WTC11 (cell line): Measurements from ENCODE around the gene CLDND2. TPM values are rescaled to one million over a fixed set of nuclear protein-coding genes. Genes with fewer than 3 reads are reported as not detected.

ENCODE experiments used
- ATAC-seq: fragments of 200-7000 bp; cut with Tn5 transposase; 2 replicates; pipeline ENCODE4 v1.10.0; 2021; ENCODE audit warnings: mild to moderate bottlenecking, moderate library complexity
- CTCF ChIA-PET: fragments of 300-600 bp; sonication (Branson Sonifier 250); formaldehyde crosslinking; loops from one replicate; lab custom pipeline; 2021; ENCODE audit warnings: antibody characterized with exemption; lab: Charles Lee
- POLR2A ChIA-PET: fragments of 350-600 bp; sonication (Branson Sonifier 250); formaldehyde crosslinking; loops from one replicate; lab custom pipeline; 2021; ENCODE audit warnings: antibody characterized with exemption; lab: Charles Lee
- DNase-seq: peaks from one replicate; pipeline ENCODE4 v3.0.0; 2021; ENCODE audit warnings: low spot score
- H3K27ac Mint-ChIP-seq: 2 replicates; pipeline ENCODE4 v1.8.0; 2021; ENCODE audit warnings: mixed read lengths
- H3K27me3 Mint-ChIP-seq: 2 replicates; pipeline ENCODE4 v1.8.0; 2021; ENCODE audit warnings: low read depth, mild to moderate bottlenecking, moderate library complexity, mixed read lengths
- H3K36me3 Mint-ChIP-seq: 2 replicates; pipeline ENCODE4 v1.8.0; 2021; ENCODE audit warnings: mixed read lengths
- H3K4me1 Mint-ChIP-seq: 2 replicates; pipeline ENCODE4 v1.8.0; 2022; ENCODE audit warnings: mixed read lengths
- H3K4me3 Mint-ChIP-seq: 2 replicates; pipeline ENCODE4 v1.8.0; 2021; ENCODE audit warnings: mild to moderate bottlenecking, moderate library complexity, mixed read lengths
- H3K9me3 Mint-ChIP-seq: 2 replicates; pipeline ENCODE4 v1.8.0; 2021; ENCODE audit warnings: mixed read lengths
- AFF4 ChIP-seq: sonication (generic); formaldehyde crosslinking; IDR thresholded peaks from 2 replicates; pipeline ENCODE4 v1.8.1; 2023; ENCODE audit warnings: mild to moderate bottlenecking, missing genetic modification reagents, borderline replicate concordance
- ATF6 ChIP-seq: sonication (generic); formaldehyde crosslinking; IDR thresholded peaks from 2 replicates; pipeline ENCODE4 v1.8.1; 2023; ENCODE audit warnings: mild to moderate bottlenecking, missing genetic modification reagents
- CTCF ChIP-seq: fragments of 200-600 bp; IDR thresholded peaks from 2 replicates; pipeline ENCODE4 v1.8.0; 2022; ENCODE audit warnings: antibody characterized with exemption
- E2F5 ChIP-seq: sonication (generic); formaldehyde crosslinking; IDR thresholded peaks from 2 replicates; pipeline ENCODE4 v1.8.1; 2022; ENCODE audit warnings: mild to moderate bottlenecking, moderate library complexity, missing genetic modification reagents
- EMX1 ChIP-seq: fragments of 250-450 bp; sonication (Bioruptor Pico); IDR thresholded peaks from 2 replicates; pipeline ENCODE4 v1.8.0; 2021; ENCODE audit warnings: mild to moderate bottlenecking
- FOXP1 ChIP-seq: sonication (generic); formaldehyde crosslinking; IDR thresholded peaks from 2 replicates; pipeline ENCODE4 v1.8.0; 2022; ENCODE audit warnings: missing genetic modification reagents, mild to moderate bottlenecking, moderate library complexity, borderline replicate concordance
- MLX ChIP-seq: sonication (generic); formaldehyde crosslinking; IDR thresholded peaks from 2 replicates; pipeline ENCODE4 v1.8.1; 2023; ENCODE audit warnings: mild to moderate bottlenecking, missing genetic modification reagents, moderate library complexity
- NFE2L1 ChIP-seq: sonication (generic); formaldehyde crosslinking; IDR thresholded peaks from 2 replicates; pipeline ENCODE4 v1.8.1; 2023; ENCODE audit warnings: missing genetic modification reagents
- PRDM15 ChIP-seq: sonication (generic); formaldehyde crosslinking; IDR thresholded peaks from 2 replicates; pipeline ENCODE4 v1.8.0; 2022; ENCODE audit warnings: missing genetic modification reagents
- ZNF138 ChIP-seq: sonication (generic); formaldehyde crosslinking; conservative IDR thresholded peaks from 2 replicates; pipeline ENCODE4 v1.8.1; 2022; ENCODE audit warnings: mild to moderate bottlenecking, moderate library complexity, missing genetic modification reagents
- ZNF219 ChIP-seq: sonication (generic); formaldehyde crosslinking; IDR thresholded peaks from 2 replicates; pipeline ENCODE4 v1.8.0; 2023; ENCODE audit warnings: missing genetic modification reagents, mild to moderate bottlenecking, borderline replicate concordance
- ZNF423 ChIP-seq: fragments of 250-450 bp; sonication (Bioruptor Pico); IDR thresholded peaks from 2 replicates; pipeline ENCODE4 v2.1.2; 2022; ENCODE audit warnings: mild to moderate bottlenecking, moderate library complexity
- ZNF512 ChIP-seq: sonication (generic); formaldehyde crosslinking; IDR thresholded peaks from 2 replicates; pipeline ENCODE4 v1.8.1; 2022; ENCODE audit warnings: missing genetic modification reagents, borderline replicate concordance
- total RNA-seq: library from RNA; stranded (reverse); gene quantifications from 3 replicates; pipeline ENCODE4 v1.2.3, GENCODE V29; 2021

CLDND2 gene
- total RNA-seq, 1 experiment from 2014 or later, result 1.7 TPM

- Mint-ChIP-seq H3K27ac (no peak overlapping the region), H3K36me3 (peaks cover 10% of the 10 kb centered on the region; the same call in 1 of the 2 replicates), H3K9me3 (no peaks in the 10 kb centered on the region), H3K27me3 (peaks cover 21% of the 10 kb centered on the region), H3K4me1 (peaks cover 15% of the 10 kb centered on the region), H3K4me3 (no peak overlapping the region)
- ChIA-PET CTCF (no interaction called here), POLR2A (no interaction called here)
- TF ChIP-seq ATF6 (CRISPR knock-in tag) (no peak), ZNF423 (CRISPR knock-in tag) (no peak), ZNF512 (no peak), E2F5 (CRISPR knock-in tag) (no peak), CTCF (no peak), NFE2L1 (no peak), PRDM15 (no peak), MLX (CRISPR knock-in tag) (no peak), ZNF138 (CRISPR knock-in tag) (no peak), EMX1 (no peak)
- no peak for DNase-seq
- ATAC-seq, result no peak
These were observed 47.0 kb downstream of the CLDND2 start for GRCh38 chr19:51321799-51322198.

- CTCF ChIA-PET, result no interaction called here
- DNase-seq (no peak), ATAC-seq (no peak)
- Mint-ChIP-seq H3K9me3 (peaks cover 3% of the 10 kb centered on the region), H3K27me3 (peaks cover 10% of the 10 kb centered on the region), H3K27ac (no peak overlapping the region), H3K36me3 (peaks cover 12% of the 10 kb centered on the region), H3K4me3 (no peak overlapping the region), H3K4me1 (peaks cover 15% of the 10 kb centered on the region)
- POLR2A ChIA-PET, result no interaction called here
- TF ChIP-seq AFF4 (CRISPR knock-in tag), result no peak
- no peak for TF ChIP-seq ZNF219 (CRISPR knock-in tag)
- TF ChIP-seq FOXP1 (CRISPR knock-in tag), result no peak
These were observed 48.5 kb downstream of the CLDND2 start for GRCh38 chr19:51320280-51320657.
